HG03432 (cell line): ENCODE data around the gene PLAGL2.
"Not testable (repeated sequence)": the region's sequence is repeated elsewhere in the genome, so short reads cannot be mapped to it uniquely, and the experiment has no call there.

Source experiments
- ATAC-seq: cut with Tn5 transposase; IDR thresholded peaks from one replicate; pipeline ENCODE4 v1.9.1; 2021; ENCODE audit warnings: mild to moderate bottlenecking, moderate library complexity; ENCODE audit not compliant: unreplicated experiment

PLAGL2 gene

GRCh38 chr20:32207626-32208498 is at the start of gene PLAGL2, which contains the start of gene POFUT1:
TSS of gene PLAGL2 (minus strand) at chr20:32207743. CDS start at chr20:32202178, 5,565 bp downstream.
TSS of gene POFUT1 (plus strand) at chr20:32207880. CDS start at chr20:32207942, 62 bp downstream.
- ATAC-seq = peak; percentile 91

- ATAC-seq = no peak
Measured at GRCh38 chr20:32252189-32252588, 44.6 kb upstream of the PLAGL2 start.

GRCh38 chr20:32251470-32251869 is 43.9 kb upstream of the PLAGL2 start:
- no peak for ATAC-seq

GRCh38 chr20:32249030-32249738 is 41.6 kb upstream of the PLAGL2 start:
- ATAC-seq = no peak

GRCh38 chr20:32248043-32248442 is 40.5 kb upstream of the PLAGL2 start:
- no peak for ATAC-seq

- not testable (repeated sequence) for ATAC-seq
Measured at GRCh38 chr20:32246208-32246607, 38.7 kb upstream of the PLAGL2 start.

- ATAC-seq = no peak
Measured at GRCh38 chr20:32244959-32245358, 37.4 kb upstream of the PLAGL2 start.

GRCh38 chr20:32244150-32244823 is 36.7 kb upstream of the PLAGL2 start:
- no peak for ATAC-seq

GRCh38 chr20:32241807-32242206 is 34.3 kb upstream of the PLAGL2 start:
- no peak for ATAC-seq

- no peak for ATAC-seq
Measured at GRCh38 chr20:32240205-32240604, 32.7 kb upstream of the PLAGL2 start.

GRCh38 chr20:32238483-32239425 is 31.2 kb upstream of the PLAGL2 start:
- ATAC-seq = no peak

- no peak for ATAC-seq
Measured at GRCh38 chr20:32237419-32237818, 29.9 kb upstream of the PLAGL2 start.

- ATAC-seq = no peak
Measured at GRCh38 chr20:32236819-32237218, 29.3 kb upstream of the PLAGL2 start.

- no peak for ATAC-seq
Measured at GRCh38 chr20:32236048-32236533, 28.5 kb upstream of the PLAGL2 start.

- ATAC-seq = no peak
Measured at GRCh38 chr20:32235331-32236047, 27.9 kb upstream of the PLAGL2 start.

- ATAC-seq = no peak
Measured at GRCh38 chr20:32234135-32234808, 26.7 kb upstream of the PLAGL2 start.

- ATAC-seq = no peak
Measured at GRCh38 chr20:32233286-32233685, 25.7 kb upstream of the PLAGL2 start.

- no peak for ATAC-seq
Measured at GRCh38 chr20:32232326-32232886, 24.9 kb upstream of the PLAGL2 start.

- no peak for ATAC-seq
Measured at GRCh38 chr20:32231847-32232246, 24.3 kb upstream of the PLAGL2 start.
